Measurements from ENCODE around the gene CLDN20.
A peak's percentile ranks its signal among the peaks of the same experiment; 100 is the strongest.
"Not testable (repeated sequence)": the region's sequence is repeated elsewhere in the genome, so short reads cannot be mapped to it uniquely, and the experiment has no call there.

Gene CLDN20

DNA sequence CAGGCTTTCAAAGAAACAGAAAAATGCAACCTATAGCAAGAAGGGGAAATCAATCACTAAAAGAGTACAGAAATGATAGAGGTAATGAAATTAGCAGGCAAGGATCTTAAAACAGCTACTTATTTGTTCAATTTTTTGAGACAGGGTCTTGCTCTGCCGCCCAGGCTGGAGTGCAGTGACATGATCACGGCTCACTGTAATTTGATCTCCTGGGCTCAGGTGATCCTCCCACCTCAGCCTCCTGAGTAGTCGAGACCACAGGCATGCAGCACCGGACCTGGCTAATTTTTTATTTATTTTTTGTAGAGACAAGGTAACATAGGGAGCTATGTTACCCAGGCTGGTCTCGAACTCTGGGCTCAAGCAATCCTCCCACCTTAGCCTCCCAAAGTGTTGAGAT lies 28.9 kb downstream of the CLDN20 start:
- H3K4me2 ChIP-seq (ENCODE audit: low read length): no peak overlapping the region
- H3K27me3 ChIP-seq (ENCODE audit: control insufficient read depth, insufficient read depth, low read length): no peaks in the 10 kb centered on the region
- no peak overlapping the region for H3K4me3 ChIP-seq (ENCODE audit: low read length)
- no peak overlapping the region for H3K9ac ChIP-seq (ENCODE audit: low read depth, low read length)
- peaks cover 18% of the 10 kb centered on the region for H3K36me3 ChIP-seq (ENCODE audit: insufficient read depth, low read length)
- no peaks in the 10 kb centered on the region for H3K4me1 ChIP-seq (ENCODE audit: control insufficient read depth, insufficient read depth, low read length)
- H3K9me3 ChIP-seq (replicated peaks; ENCODE audit: low read length): no peaks in the 10 kb centered on the region

DNA sequence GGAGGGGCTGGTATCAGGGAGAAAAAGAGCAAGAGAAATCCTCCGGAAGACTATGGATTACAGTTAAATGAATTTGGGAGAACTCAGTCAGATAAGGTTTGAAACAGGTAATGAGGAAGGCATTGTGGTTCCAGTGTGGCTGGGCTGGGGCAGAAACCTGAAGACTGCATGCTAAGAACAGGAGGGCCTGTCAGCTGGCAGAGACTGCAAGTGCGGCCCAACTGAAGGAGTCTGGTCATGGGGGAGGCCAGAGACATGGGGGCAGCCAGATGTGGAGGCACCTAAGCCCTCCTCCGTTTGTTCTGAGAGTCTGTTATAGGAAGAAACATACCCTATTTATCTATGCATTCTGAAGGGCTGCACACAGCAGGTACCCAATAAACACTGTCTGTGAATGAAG lies 33.9 kb downstream of the CLDN20 start:
- peaks cover 9% of the 10 kb centered on the region for H3K36me3 ChIP-seq (ENCODE audit: insufficient read depth, low read length)
- no peak overlapping the region for H3K4me3 ChIP-seq (ENCODE audit: low read length)
- H3K9ac ChIP-seq (ENCODE audit: low read depth, low read length): no peak overlapping the region

DNA sequence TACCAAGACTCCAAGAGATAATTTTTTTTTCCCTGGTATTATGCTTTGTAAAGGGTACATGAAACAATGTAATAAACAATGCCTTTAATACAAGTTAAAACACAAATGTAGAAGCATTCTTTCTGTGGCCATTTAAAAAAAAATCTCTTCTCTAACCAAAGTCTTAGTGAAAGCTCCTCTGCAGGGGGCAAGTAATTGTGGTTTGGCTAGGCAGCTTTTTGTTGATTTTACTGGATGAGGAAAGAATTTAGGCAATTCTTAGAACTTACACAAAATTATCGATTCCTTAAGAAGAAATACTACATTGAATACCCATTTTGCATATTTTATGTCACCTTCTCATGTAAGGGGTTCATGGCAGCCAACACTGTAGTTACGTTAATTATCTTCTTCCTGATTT lies 38.1 kb downstream of the CLDN20 start:
- Histone ChIP-seq H3K4me1 (ENCODE audit: control insufficient read depth, insufficient read depth, low read length) (no peaks in the 10 kb centered on the region), H3K4me3 (ENCODE audit: low read length) (no peak overlapping the region), H3K9me3 (replicated peaks; ENCODE audit: low read length) (no peaks in the 10 kb centered on the region), H3K4me2 (ENCODE audit: low read length) (no peak overlapping the region), H3K36me3 (ENCODE audit: insufficient read depth, low read length) (peaks cover 17% of the 10 kb centered on the region), H3K9ac (ENCODE audit: low read depth, low read length) (no peak overlapping the region), H3K27me3 (ENCODE audit: control insufficient read depth, insufficient read depth, low read length) (no peaks in the 10 kb centered on the region)

More for the DNA sequence above, 33.9 kb downstream of the CLDN20 start:
- no peaks in the 10 kb centered on the region for H3K4me1 ChIP-seq (ENCODE audit: control insufficient read depth, insufficient read depth, low read length)
- H3K27me3 ChIP-seq (ENCODE audit: control insufficient read depth, insufficient read depth, low read length): no peaks in the 10 kb centered on the region
- H3K4me2 ChIP-seq (ENCODE audit: low read length): no peak overlapping the region
- no peaks in the 10 kb centered on the region for H3K9me3 ChIP-seq (replicated peaks; ENCODE audit: low read length)

DNA sequence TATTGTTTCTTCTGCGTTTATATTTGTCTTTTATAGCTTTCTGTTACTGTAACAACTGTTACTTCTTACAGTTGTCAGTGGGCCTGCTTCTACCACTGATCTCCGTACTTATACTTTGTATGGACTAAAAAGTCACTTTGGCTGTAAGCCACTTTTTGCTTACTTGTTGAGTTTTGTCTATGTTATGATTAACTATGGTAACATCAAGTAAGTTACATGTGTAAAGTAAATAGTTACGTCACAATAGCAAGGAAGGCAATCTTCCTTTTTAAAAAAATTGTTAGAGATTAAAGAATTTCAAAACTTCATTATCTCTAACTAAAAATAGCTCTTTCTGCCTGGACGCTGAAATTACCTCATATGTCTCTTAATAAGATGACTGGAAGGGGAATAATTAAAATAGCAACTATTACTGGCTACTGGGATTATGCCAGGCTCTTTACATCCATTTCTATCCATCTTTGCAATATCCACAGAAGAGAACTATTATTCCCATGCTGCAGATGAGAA lies 39.6 kb downstream of the CLDN20 start:
- no peaks in the 10 kb centered on the region for H3K4me1 ChIP-seq (ENCODE audit: control insufficient read depth, insufficient read depth, low read length)
- H3K9ac ChIP-seq (ENCODE audit: low read depth, low read length): no peak overlapping the region
- H3K4me2 ChIP-seq (ENCODE audit: low read length): no peak overlapping the region
- no peaks in the 10 kb centered on the region for H3K27me3 ChIP-seq (ENCODE audit: control insufficient read depth, insufficient read depth, low read length)
- peaks cover 21% of the 10 kb centered on the region for H3K36me3 ChIP-seq (ENCODE audit: insufficient read depth, low read length)
- H3K9me3 ChIP-seq (replicated peaks; ENCODE audit: low read length): no peaks in the 10 kb centered on the region
- no peak overlapping the region for H3K4me3 ChIP-seq (ENCODE audit: low read length)

DNA sequence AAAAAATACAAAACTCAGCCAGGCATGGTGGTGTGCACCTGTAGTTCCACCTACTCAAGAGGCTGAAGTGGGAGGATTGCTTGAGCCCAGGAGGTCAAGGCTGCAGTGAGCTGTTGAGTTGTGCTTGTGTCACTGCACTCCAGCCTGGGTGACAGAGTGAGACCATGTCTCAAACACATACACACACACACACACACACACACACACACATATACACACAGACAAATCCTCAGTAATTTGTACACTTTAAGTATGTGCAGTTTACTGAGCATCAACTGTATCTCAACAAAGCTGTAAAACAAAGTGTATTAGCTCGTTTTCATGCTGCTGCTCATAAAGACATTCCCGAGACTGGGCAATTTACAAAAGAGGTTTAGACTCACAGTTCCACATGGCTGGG lies 43.1 kb downstream of the CLDN20 start:
- no peak overlapping the region for H3K4me3 ChIP-seq (ENCODE audit: low read length)
- no peak overlapping the region for H3K4me2 ChIP-seq (ENCODE audit: low read length)
- peaks cover 15% of the 10 kb centered on the region for H3K4me1 ChIP-seq (ENCODE audit: control insufficient read depth, insufficient read depth, low read length)
- H3K27me3 ChIP-seq (ENCODE audit: control insufficient read depth, insufficient read depth, low read length): no peaks in the 10 kb centered on the region
- no peaks in the 10 kb centered on the region for H3K9me3 ChIP-seq (replicated peaks; ENCODE audit: low read length)
- no peak overlapping the region for H3K9ac ChIP-seq (ENCODE audit: low read depth, low read length)
- H3K36me3 ChIP-seq (ENCODE audit: insufficient read depth, low read length): peaks cover 32% of the 10 kb centered on the region

DNA sequence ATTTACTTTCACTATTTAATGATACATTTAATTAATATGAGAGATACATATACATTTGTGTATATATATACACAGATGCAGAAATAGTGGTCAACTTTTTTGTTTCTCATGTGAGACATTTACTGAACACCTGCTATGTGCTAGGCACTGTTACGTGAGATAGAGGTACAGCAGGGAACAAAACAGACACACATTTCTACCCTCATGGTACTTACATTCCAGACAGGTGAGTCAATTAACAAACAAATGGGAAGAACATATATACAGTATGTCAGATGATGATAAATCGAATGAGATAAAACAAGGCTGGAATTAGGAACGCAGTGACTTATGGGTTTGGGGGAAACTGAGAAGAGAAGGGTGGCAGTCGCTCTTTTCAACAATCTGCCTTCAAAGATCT lies 45.3 kb downstream of the CLDN20 start:
- Histone ChIP-seq H3K4me3 (ENCODE audit: low read length) (no peak overlapping the region), H3K4me1 (ENCODE audit: control insufficient read depth, insufficient read depth, low read length) (peaks cover 18% of the 10 kb centered on the region), H3K9me3 (replicated peaks; ENCODE audit: low read length) (no peaks in the 10 kb centered on the region), H3K36me3 (ENCODE audit: insufficient read depth, low read length) (peaks cover 31% of the 10 kb centered on the region), H3K4me2 (ENCODE audit: low read length) (no peak overlapping the region), H3K9ac (ENCODE audit: low read depth, low read length) (no peak overlapping the region), H3K27me3 (ENCODE audit: control insufficient read depth, insufficient read depth, low read length) (no peaks in the 10 kb centered on the region)

DNA sequence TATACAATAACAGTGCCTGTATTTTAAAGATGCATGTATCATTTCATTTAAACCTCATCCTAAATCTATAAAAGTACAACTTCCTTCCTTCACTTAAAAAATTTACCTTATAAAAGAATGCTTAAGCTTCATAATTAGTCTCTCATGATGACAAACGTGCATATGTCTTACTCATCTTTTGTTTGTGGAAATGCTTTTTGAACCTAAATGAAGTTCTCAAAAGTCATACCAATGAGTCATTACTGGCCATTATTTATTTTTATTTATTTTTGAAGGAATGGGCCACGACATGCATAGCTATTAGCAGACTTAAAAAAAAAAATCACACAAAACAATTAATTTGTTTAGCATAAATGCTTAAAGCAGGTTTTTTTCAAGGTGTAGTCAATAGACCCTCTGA lies 46.8 kb downstream of the CLDN20 start:
- no peak overlapping the region for H3K4me3 ChIP-seq (ENCODE audit: low read length)
- H3K9ac ChIP-seq (ENCODE audit: low read depth, low read length): no peak overlapping the region
- peaks cover 20% of the 10 kb centered on the region for H3K4me1 ChIP-seq (ENCODE audit: control insufficient read depth, insufficient read depth, low read length)
- no peaks in the 10 kb centered on the region for H3K27me3 ChIP-seq (ENCODE audit: control insufficient read depth, insufficient read depth, low read length)
- H3K36me3 ChIP-seq (ENCODE audit: insufficient read depth, low read length): peaks cover 29% of the 10 kb centered on the region
- peak overlapping the region; percentile 22 for H3K4me2 ChIP-seq (ENCODE audit: low read length)
- no peaks in the 10 kb centered on the region for H3K9me3 ChIP-seq (replicated peaks; ENCODE audit: low read length)

DNA sequence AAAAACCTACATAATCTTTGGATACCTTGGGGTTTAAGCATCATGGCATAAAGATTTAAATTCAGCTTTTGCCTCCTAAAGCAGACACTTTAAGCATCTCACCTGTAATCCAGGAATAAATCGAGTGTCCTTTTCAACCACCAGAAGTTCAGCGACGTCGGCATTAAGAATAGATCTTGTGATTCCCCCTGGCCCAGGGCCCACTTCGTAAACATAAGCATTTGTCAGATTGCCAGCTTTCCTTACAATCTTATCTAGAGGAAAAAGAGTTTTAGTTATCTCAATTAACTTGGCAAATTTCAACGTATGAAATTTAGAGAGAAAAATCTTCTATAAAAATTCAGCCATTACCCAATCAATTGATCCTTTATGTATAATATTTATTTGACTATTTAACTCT lies 47.3 kb downstream of the CLDN20 start:
- Histone ChIP-seq H3K9ac (ENCODE audit: low read depth, low read length) (no peak overlapping the region), H3K27me3 (ENCODE audit: control insufficient read depth, insufficient read depth, low read length) (no peaks in the 10 kb centered on the region), H3K4me1 (ENCODE audit: control insufficient read depth, insufficient read depth, low read length) (peaks cover 23% of the 10 kb centered on the region), H3K4me3 (ENCODE audit: low read length) (no peak overlapping the region), H3K9me3 (replicated peaks; ENCODE audit: low read length) (no peaks in the 10 kb centered on the region), H3K4me2 (ENCODE audit: low read length) (no peak overlapping the region), H3K36me3 (ENCODE audit: insufficient read depth, low read length) (peaks cover 26% of the 10 kb centered on the region)

DNA sequence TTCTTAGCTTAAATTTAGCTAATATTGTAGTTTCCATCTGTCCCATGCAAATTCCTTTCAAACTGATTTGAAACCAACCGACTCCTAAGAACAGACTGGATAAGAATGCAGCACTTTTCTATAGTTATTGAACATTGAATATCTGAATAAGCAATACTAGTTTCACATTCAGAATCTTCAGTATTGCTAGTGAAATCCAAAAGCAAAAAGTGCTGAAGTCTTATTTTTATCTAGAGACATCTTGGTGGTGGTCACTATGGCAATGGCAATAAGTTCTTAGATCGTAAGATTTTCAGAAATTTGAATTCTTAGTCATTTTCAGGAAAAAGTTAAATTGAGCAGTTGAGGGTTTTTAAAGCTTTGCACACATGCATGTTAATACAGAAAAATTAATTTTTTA lies 47.8 kb downstream of the CLDN20 start:
- Histone ChIP-seq H3K4me2 (ENCODE audit: low read length) (no peak overlapping the region), H3K9me3 (replicated peaks; ENCODE audit: low read length) (no peaks in the 10 kb centered on the region), H3K4me3 (ENCODE audit: low read length) (no peak overlapping the region), H3K27me3 (ENCODE audit: control insufficient read depth, insufficient read depth, low read length) (no peaks in the 10 kb centered on the region), H3K36me3 (ENCODE audit: insufficient read depth, low read length) (peaks cover 24% of the 10 kb centered on the region), H3K4me1 (ENCODE audit: control insufficient read depth, insufficient read depth, low read length) (peaks cover 25% of the 10 kb centered on the region), H3K9ac (ENCODE audit: low read depth, low read length) (no peak overlapping the region)

DNA sequence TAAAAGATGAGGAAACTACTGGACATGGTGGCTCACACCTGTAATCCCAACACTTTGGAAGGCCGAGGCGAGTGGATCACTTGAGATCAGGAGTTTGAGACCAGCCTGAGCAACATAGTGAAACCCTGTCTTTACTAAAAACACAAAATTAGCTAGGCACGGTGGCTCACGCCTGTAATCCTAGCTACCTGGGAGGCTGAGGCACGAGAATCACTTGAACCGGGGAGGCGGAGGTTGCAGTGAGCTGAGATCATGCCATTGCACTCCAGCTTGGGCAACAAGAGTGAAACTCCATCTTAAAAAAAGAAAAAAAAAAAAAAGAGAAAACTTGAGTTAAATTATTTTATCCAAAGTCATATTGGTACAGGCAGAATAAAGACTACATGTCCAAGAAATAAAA lies 49.1 kb downstream of the CLDN20 start:
- Histone ChIP-seq H3K4me3 (ENCODE audit: low read length) (peak overlapping the region; percentile 91), H3K4me1 (ENCODE audit: control insufficient read depth, insufficient read depth, low read length) (peaks cover 25% of the 10 kb centered on the region), H3K4me2 (ENCODE audit: low read length) (peak overlapping the region; percentile 87), H3K36me3 (ENCODE audit: insufficient read depth, low read length) (peaks cover 16% of the 10 kb centered on the region), H3K9ac (ENCODE audit: low read depth, low read length) (peak overlapping the region; percentile 90)
- not testable (repeated sequence) for H3K27me3 ChIP-seq (ENCODE audit: control insufficient read depth, insufficient read depth, low read length); H3K9me3 ChIP-seq (replicated peaks; ENCODE audit: low read length)

DNA sequence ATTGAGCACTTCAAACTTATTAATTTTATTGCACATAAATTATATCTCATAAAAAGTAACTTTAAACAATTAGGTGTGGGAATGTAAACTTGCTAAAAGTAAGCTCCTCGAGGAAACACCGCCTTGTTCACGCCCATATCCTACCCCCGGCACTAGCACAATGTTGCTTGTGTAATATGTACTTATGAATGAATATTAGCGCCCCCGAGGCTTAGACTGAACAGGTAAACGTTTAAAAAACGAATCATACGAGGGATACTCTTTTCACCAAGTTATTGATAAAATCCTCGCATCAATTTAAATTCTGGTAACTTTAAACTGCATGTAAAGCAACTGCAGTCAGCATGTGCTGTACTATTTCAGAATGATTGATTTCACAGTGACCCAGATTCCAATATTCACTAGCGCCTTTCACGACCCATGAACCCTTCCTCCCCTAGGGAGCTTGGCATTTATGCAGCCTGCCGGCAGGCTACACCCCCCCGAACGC lies 49.8 kb downstream of the CLDN20 start:
- H3K4me2 ChIP-seq (ENCODE audit: low read length): peak overlapping the region; percentile 87
- H3K27me3 ChIP-seq (ENCODE audit: control insufficient read depth, insufficient read depth, low read length): no peaks in the 10 kb centered on the region
- peak overlapping the region; percentile 91 for H3K4me3 ChIP-seq (ENCODE audit: low read length)
- no peaks in the 10 kb centered on the region for H3K9me3 ChIP-seq (replicated peaks; ENCODE audit: low read length)
- peak overlapping the region; percentile 90 for H3K9ac ChIP-seq (ENCODE audit: low read depth, low read length)
- peaks cover 25% of the 10 kb centered on the region for H3K4me1 ChIP-seq (ENCODE audit: control insufficient read depth, insufficient read depth, low read length)
- peaks cover 9% of the 10 kb centered on the region for H3K36me3 ChIP-seq (ENCODE audit: insufficient read depth, low read length)

DNA sequence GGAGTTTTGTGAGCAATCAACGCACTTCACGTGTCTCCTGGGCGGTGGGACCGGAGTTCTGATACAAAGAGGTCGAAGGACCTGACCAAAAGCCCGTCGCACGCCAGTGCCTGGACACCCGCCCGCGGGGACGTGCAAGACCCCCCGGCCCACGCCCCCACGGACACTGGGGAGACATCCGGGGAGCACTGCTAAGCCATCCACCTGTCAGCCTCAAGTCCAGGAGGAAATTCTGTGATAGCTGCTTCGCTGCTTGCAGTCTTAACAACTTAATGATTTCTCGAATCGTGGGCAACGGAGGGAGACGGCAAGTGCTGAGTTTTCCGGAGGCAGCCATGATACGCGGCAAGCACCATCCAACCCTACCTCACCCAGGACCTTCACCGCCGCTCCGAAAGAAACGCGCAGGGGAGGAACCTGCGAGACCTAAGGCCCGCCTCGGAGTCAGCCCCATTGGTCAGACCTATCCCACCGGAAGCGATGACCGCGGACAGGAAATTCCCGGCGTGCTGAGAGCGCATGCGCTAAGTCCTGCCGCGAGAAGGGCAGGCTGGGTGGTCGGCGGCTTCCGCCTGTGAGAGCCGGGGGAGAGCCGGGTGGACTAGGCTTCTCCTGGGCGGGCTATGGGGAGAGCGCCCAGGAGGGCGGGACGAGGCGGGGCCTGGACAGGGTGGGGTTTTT lies 50.4 kb downstream of the CLDN20 start, which contains the start of gene TFB1M:
Gene TFB1M, minus strand, starts transcription at position 393 of the 681 bp plus-strand sequence. Its CDS starts 56 bp downstream, at position 337.
- Histone ChIP-seq H3K9ac (ENCODE audit: low read depth, low read length) (peak within 1 kb of the TSS; percentile 90), H3K4me2 (ENCODE audit: low read length) (peak within 1 kb of the TSS; percentile 87), H3K27me3 (ENCODE audit: control insufficient read depth, insufficient read depth, low read length) (no peaks in the 10 kb centered on the region), H3K4me1 (ENCODE audit: control insufficient read depth, insufficient read depth, low read length) (peaks cover 22% of the 10 kb centered on the region), H3K9me3 (replicated peaks; ENCODE audit: low read length) (no peaks in the 10 kb centered on the region), H3K36me3 (ENCODE audit: insufficient read depth, low read length) (peaks cover 7% of the 10 kb centered on the region), H3K4me3 (ENCODE audit: low read length) (peak within 1 kb of the TSS; percentile 91)
